Measurements from ENCODE around the gene MDM1. TPM values are rescaled to one million over a fixed set of nuclear protein-coding genes. Genes with fewer than 3 reads are reported as not detected.

MDM1 gene
- total RNA-seq, 3 donors from 2014 or later, result 10.6 to 11.1 (median 11.1) TPM

DNA sequence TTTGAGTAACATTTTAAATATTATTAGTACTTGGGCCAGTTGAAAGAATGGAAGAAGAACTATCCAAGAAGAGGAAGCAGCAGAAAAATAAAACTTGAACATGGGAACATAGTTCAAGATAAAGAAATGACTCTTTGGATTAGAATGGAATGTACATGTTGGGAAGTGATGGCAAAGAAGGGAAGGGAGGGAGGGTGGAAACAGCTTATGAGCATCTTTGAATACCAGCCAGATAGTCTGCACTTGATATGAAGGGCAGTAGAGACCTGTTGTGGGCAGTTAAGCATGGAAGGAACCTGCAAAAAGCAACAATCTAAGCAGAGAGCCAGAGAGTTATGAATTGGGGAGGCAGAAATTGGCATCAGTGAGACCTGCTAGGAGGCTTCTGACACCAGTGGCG is 68.8 kb downstream of the MDM1 start:
- Mint-ChIP-seq H3K27me3 (ENCODE audit: low read depth) (peaks cover 13% of the 10 kb centered on the region), H3K36me3 (ENCODE audit: insufficient read depth) (no peaks in the 10 kb centered on the region), H3K9me3 (no peaks in the 10 kb centered on the region), H3K4me3 (no peak overlapping the region), H3K4me1 (ENCODE audit: low read depth) (peaks cover 29% of the 10 kb centered on the region)
- DNase-seq, result no peak
- ATAC-seq, result no peak

DNA sequence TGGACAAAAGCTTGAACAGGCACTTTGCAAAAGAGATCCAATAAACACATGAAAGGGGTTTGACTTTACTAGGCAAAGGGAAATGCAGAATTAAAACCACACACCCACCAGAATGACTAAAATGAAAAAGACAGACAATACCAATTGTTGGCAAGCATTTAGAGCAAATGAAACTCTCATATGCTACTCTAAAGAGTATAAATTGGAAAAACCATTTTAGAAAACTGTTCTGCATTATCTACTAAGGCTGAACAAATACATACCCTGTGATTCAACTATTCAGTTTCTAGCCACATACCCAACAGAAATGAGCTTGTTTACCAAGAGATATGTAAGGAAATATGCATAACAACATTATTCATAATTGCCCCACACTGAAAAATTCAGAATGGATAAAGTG is 70.3 kb downstream of the MDM1 start:
- H3K4me1 Mint-ChIP-seq (ENCODE audit: low read depth), result peaks cover 26% of the 10 kb centered on the region
- peak; percentile 53 to 61 for ATAC-seq
- H3K27me3 Mint-ChIP-seq (ENCODE audit: low read depth), result peaks cover 13% of the 10 kb centered on the region
- no peaks in the 10 kb centered on the region for H3K9me3 Mint-ChIP-seq
- DNase-seq, result no peak
- no peaks in the 10 kb centered on the region for H3K36me3 Mint-ChIP-seq (ENCODE audit: insufficient read depth)
- no peak overlapping the region for H3K4me3 Mint-ChIP-seq

DNA sequence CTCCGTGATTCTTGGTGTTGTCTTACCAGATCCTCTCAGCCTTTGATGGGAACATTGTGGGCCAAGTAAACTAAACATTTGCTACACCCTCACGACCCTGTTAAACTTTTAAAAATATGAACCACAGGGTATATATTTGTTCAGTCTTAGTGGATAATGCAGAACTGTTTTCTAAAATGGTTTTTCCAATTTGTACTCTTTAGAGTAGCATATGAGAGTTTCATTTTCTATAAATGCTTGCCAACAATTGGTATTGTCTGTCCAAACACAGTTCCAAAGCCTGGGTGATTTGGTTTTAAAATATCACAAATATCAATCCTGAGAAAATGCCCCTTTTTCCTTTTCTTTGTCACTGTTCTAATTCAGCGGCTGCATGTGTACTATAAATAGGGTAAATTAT is 72.0 kb downstream of the MDM1 start:
- ATAC-seq, result no peak
- DNase-seq, result no peak
- H3K36me3 Mint-ChIP-seq (ENCODE audit: insufficient read depth), result no peaks in the 10 kb centered on the region
- peaks cover 9% of the 10 kb centered on the region for H3K27me3 Mint-ChIP-seq (ENCODE audit: low read depth)
- no peak overlapping the region for H3K4me3 Mint-ChIP-seq
- H3K4me1 Mint-ChIP-seq (ENCODE audit: low read depth), result peaks cover 26% of the 10 kb centered on the region
- no peaks in the 10 kb centered on the region for H3K9me3 Mint-ChIP-seq

DNA sequence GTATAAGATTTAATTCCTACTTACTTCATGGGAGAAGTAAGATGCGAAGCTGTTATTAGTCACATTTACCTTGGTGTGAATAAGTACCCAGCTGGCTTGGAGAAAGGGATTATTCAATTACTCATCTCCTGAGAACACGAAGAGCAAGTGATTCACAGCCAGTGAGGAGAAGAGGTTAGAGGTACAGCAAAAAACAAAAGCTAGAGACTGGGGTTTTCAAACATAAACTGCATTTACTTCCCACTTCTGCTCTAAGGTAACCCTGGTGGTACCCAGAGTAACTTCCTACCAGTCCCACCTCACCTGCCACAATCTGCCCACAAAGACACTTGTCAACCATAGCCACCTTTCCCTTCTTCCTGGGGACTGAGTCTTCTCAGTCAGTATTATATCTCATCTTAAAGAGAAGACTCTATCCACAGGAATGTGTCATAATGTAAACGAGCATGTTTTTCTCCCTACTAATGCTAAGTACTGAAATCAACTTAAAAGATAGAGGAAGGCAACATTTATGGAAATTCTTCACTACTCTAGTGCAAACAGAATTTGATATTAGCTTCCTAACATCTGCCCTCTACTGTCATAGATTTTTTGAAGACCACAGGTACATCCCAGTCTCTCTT is 72.7 kb downstream of the MDM1 start:
- Mint-ChIP-seq H3K27me3 (ENCODE audit: low read depth) (peaks cover 13% of the 10 kb centered on the region), H3K4me3 (no peak overlapping the region), H3K4me1 (ENCODE audit: low read depth) (peaks cover 26% of the 10 kb centered on the region), H3K36me3 (ENCODE audit: insufficient read depth) (no peaks in the 10 kb centered on the region), H3K9me3 (no peaks in the 10 kb centered on the region)
- ATAC-seq (peak; percentile 90), DNase-seq (no peak)

DNA sequence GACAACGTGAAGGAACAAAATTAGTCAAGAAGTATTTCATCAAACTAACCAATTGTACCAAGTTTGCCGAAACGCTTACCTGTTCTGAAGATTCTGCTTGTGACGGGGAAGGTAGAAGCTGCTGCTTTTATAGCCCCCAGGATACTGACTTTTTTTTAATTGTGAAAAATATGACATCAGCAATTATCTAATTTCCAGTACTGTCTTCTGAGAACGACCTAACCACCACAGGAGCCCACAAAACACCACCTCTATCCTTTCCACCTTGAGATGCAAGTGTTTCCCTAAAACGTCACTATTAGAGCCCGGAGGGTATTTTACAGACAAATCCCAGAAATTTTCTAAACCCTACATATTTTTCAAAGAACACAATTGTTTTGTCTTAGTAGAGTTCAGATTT is 78.7 kb downstream of the MDM1 start, which contains the start of gene IL22:
IL22 (minus strand) TSS at position 101 of the 400 bp plus-strand sequence. CDS start 156 bp downstream, outside the sequence.
- peaks cover 16% of the 10 kb centered on the region for H3K27me3 Mint-ChIP-seq (ENCODE audit: low read depth)
- DNase-seq (no peak), ATAC-seq (no peak)

DNA sequence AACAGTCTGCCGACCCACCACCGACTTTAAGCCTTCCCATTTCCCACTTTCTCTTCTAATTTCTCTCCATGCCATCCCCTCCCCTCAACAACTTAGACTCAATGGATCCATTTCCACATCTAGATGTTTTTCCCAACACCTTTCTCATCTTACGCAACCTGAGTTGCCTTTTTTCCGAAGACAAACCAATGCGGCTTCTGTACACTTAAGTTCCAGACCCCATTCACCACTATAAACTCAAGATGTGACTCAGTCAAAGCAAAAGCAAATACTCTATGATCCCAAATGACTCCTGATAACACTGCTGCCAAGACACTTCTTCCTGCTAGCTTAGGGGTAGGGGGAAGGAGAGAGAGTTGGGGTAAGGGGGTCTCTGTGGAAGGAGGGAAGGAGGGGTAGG is 80.1 kb downstream of the MDM1 start:
- no peak for DNase-seq
- peaks cover 16% of the 10 kb centered on the region for H3K27me3 Mint-ChIP-seq (ENCODE audit: low read depth)
- peaks cover 4% of the 10 kb centered on the region for H3K4me1 Mint-ChIP-seq (ENCODE audit: low read depth)
- no peaks in the 10 kb centered on the region for H3K9me3 Mint-ChIP-seq
- no peak for ATAC-seq
- no peak overlapping the region for H3K4me3 Mint-ChIP-seq
- H3K36me3 Mint-ChIP-seq (ENCODE audit: insufficient read depth), result no peaks in the 10 kb centered on the region

More for the DNA sequence above, 78.7 kb downstream of the MDM1 start, which contains the start of gene IL22:
- H3K9me3 Mint-ChIP-seq, result no peaks in the 10 kb centered on the region
- H3K4me3 Mint-ChIP-seq, result no peak within 1 kb of the TSS
- peaks cover 4% of the 10 kb centered on the region for H3K4me1 Mint-ChIP-seq (ENCODE audit: low read depth)
- no peaks in the 10 kb centered on the region for H3K36me3 Mint-ChIP-seq (ENCODE audit: insufficient read depth)

DNA sequence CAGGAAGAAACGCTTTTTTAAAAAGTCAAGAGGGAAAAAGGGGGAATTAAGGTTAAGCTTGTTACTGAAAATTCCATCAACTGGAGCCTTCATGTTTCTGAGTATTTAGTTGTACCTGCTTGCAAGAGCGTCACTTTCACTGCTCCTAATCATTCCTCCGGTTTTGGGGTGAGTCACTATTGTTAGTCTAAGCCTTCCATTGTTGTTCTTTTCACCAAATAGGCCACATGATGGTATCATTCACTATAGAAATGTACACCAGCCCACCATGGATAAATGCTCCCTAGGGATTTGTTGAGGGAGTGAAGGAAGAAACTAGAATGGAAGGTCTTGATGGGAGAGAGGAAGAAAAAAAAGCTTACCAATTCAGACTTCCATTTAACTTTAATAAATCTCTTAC is 81.7 kb downstream of the MDM1 start:
- no peaks in the 10 kb centered on the region for H3K9me3 Mint-ChIP-seq
- DNase-seq, result no peak
- peaks cover 20% of the 10 kb centered on the region for H3K27me3 Mint-ChIP-seq (ENCODE audit: low read depth)
- H3K36me3 Mint-ChIP-seq (ENCODE audit: insufficient read depth), result no peaks in the 10 kb centered on the region
- peaks cover 4% of the 10 kb centered on the region for H3K4me1 Mint-ChIP-seq (ENCODE audit: low read depth)
- no peak for ATAC-seq
- H3K4me3 Mint-ChIP-seq, result no peak overlapping the region

DNA sequence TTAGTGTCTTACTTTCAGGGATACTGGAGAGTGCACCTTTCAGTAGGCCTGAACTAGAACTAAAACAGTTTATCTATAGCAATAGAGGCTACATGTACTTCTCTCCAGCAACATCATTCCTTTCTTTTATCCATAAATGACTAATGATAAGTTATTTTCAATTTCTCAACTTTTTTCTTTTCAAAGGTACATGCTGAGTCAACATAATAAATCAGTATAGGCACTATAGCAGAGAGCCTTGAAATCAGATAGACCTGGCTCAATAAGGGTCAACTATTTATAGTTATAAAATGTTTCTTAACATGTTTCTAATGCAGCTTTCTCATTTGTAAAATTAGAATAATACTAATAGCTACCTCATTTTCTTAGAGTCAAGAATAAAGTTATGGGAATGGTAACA is 84.4 kb downstream of the MDM1 start:
- peaks cover 13% of the 10 kb centered on the region for H3K27me3 Mint-ChIP-seq (ENCODE audit: low read depth)
- H3K4me1 Mint-ChIP-seq (ENCODE audit: low read depth), result peaks cover 6% of the 10 kb centered on the region
- H3K36me3 Mint-ChIP-seq (ENCODE audit: insufficient read depth), result no peaks in the 10 kb centered on the region
- DNase-seq (no peak), ATAC-seq (no peak)
- no peak overlapping the region for H3K4me3 Mint-ChIP-seq
- H3K9me3 Mint-ChIP-seq, result peaks cover 2% of the 10 kb centered on the region

DNA sequence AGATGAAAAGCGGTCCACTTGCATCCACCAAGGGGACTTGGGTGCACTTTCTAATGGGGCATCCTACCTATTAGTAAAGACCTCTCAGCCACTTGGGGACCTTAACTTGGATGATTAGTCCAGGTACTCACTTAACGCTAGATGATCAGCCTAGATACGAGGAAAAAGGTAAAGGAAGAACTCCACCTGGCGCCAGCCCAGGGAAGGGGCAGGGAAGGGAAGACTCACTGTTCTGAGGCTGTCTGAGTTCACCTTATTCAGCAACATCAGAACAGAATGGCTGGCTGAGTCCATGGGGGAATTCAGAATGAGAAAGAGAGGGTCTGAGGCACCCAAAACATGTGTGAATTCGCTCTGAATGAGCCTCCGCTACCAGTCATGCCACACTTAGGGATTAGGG is 85.8 kb downstream of the MDM1 start:
- peaks cover 3% of the 10 kb centered on the region for H3K27me3 Mint-ChIP-seq (ENCODE audit: low read depth)
- ATAC-seq, result no peak
- H3K36me3 Mint-ChIP-seq (ENCODE audit: insufficient read depth), result no peaks in the 10 kb centered on the region
- no peak overlapping the region for H3K4me3 Mint-ChIP-seq
- H3K4me1 Mint-ChIP-seq (ENCODE audit: low read depth), result peaks cover 8% of the 10 kb centered on the region
- H3K9me3 Mint-ChIP-seq, result peaks cover 3% of the 10 kb centered on the region
- no peak for DNase-seq

DNA sequence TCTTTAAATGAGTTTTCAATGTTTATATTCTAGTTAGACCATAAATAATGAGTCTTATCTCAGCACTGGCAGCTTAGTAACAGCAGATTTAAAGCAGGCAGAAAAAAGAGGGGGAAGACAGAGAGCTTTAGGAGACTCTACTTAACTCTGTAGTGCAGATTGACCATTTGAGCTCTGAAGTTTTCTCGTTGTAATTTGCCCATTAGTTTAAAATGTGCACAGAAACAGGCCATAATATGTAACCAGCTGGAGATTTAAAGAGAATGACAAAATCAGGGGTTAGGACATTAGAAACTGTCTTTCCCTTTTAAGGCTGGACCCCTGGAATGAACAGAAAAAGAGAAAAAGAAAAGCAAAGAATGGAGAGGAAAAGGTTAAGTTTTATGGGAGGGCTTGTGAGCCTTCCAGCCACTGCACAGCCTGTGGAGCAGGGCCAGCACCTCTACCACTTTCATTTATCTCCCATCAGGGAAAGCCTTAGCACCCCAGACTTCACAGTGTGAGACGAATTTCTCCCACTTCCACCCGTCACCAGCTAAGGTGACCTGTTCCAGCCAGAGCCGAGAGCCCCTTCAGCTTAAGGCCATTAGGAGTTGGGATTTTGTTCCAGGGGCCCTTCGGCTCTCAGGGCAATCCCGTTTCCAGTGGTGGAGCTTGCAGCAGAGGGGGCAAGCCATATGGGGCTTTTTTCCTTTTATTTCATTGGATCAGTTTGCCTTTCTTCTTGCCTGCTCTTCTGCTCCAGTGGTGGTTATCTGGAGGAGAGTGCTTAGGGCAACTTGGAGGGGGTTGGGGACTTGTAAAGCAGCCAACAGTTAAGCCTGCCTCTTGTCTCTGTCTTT is 86.8 kb downstream of the MDM1 start:
- DNase-seq (no peak), ATAC-seq (no peak)
- peaks cover 18% of the 10 kb centered on the region for H3K4me1 Mint-ChIP-seq (ENCODE audit: low read depth)
- H3K9me3 Mint-ChIP-seq, result peaks cover 3% of the 10 kb centered on the region
- peaks cover 3% of the 10 kb centered on the region for H3K27me3 Mint-ChIP-seq (ENCODE audit: low read depth)
- no peaks in the 10 kb centered on the region for H3K36me3 Mint-ChIP-seq (ENCODE audit: insufficient read depth)
- H3K4me3 Mint-ChIP-seq, result no peak overlapping the region

Other genes starting within 250 kb of the MDM1 start
- gene IFNG, start 172.6 kb downstream of the MDM1 start, total RNA-seq, result 100 to 1,000 TPM in 2 of 3 donors, 10 to 100 TPM in 1; 61.8 to 920 (median 807) TPM
- 1 to 10 TPM in 1 of 3 donors, under 1 TPM in 2; 0.28 to 2.6 (median 0.84) TPM for gene IL26, start 106.6 kb downstream of the MDM1 start, total RNA-seq
- gene IL22, start 78.8 kb downstream of the MDM1 start, total RNA-seq, result 1 to 10 TPM; 1.2 to 6.0 (median 1.5) TPM